ENCODE measurements around the gene SSR1. TPM values are rescaled to one million over a fixed set of nuclear protein-coding genes. Genes with fewer than 3 reads are reported as not detected.
"Not testable (repeated sequence)": the region's sequence is repeated elsewhere in the genome, so short reads cannot be mapped to it uniquely, and the experiment has no call there.

SSR1 gene
- polyA plus RNA-seq, 1 experiment = 173 TPM

DNA sequence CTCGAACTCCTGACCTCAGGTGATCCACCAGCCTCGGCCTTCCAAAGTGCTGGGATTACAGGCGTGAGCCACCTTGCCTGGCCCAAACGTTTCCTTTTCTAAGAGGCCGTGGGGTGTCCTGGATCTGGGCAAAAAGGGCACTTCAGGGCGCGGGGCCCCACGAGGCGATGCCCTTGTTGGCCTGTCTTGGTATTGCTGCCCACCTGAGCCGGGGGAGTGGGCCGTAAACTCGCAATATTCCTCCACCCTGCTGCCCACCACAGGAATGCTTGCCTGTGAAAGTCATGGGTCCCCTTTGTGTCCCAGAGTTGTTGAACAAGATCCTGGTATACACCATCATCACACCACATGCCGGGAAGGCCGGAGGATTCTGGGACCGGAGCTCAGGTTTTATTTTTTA is 49.0 kb downstream of the SSR1 start:
- Histone ChIP-seq H3K27me3 (ENCODE audit: control insufficient read depth, insufficient read depth, low read length) (no peaks in the 10 kb centered on the region), H3K36me3 (ENCODE audit: control insufficient read depth, insufficient read depth, low read length) (no peaks in the 10 kb centered on the region), H3K4me3 (ENCODE audit: low read depth, low read length) (no peak overlapping the region)
- DNase-seq (ENCODE audit: low read depth) = no peak
- TF ChIP-seq, protein P1, sequence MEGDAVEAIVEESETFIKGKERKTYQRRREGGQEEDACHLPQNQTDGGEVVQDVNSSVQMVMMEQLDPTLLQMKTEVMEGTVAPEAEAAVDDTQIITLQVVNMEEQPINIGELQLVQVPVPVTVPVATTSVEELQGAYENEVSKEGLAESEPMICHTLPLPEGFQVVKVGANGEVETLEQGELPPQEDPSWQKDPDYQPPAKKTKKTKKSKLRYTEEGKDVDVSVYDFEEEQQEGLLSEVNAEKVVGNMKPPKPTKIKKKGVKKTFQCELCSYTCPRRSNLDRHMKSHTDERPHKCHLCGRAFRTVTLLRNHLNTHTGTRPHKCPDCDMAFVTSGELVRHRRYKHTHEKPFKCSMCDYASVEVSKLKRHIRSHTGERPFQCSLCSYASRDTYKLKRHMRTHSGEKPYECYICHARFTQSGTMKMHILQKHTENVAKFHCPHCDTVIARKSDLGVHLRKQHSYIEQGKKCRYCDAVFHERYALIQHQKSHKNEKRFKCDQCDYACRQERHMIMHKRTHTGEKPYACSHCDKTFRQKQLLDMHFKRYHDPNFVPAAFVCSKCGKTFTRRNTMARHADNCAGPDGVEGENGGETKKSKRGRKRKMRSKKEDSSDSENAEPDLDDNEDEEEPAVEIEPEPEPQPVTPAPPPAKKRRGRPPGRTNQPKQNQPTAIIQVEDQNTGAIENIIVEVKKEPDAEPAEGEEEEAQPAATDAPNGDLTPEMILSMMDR (IDR thresholded peaks at IDR 0.05; ENCODE audit: insufficient read depth, low read depth, low read length) = no peak
- ChIA-PET POLR2A (no interaction called here), CTCF (interaction anchor here (2.5 to 3.5 kb wide), 2 partner anchors 12 to 539 kb away, joined by 8 to 20 read pairs; no protein-coding TSS in a partner anchor)

GRCh38 chr6:7263519-7263805 is 49.5 kb downstream of the SSR1 start:
- POLR2A ChIA-PET; H3K27me3 ChIP-seq (ENCODE audit: control insufficient read depth, insufficient read depth, low read length); DNase-seq (ENCODE audit: low read depth); H3K36me3 ChIP-seq (ENCODE audit: control insufficient read depth, insufficient read depth, low read length); H3K4me3 ChIP-seq (ENCODE audit: low read depth, low read length): not testable (repeated sequence)
- CTCF ChIA-PET = interaction anchor here (0.6 kb wide), 1 partner anchor 75 kb away, joined by 4 read pairs; no protein-coding TSS in a partner anchor

DNA sequence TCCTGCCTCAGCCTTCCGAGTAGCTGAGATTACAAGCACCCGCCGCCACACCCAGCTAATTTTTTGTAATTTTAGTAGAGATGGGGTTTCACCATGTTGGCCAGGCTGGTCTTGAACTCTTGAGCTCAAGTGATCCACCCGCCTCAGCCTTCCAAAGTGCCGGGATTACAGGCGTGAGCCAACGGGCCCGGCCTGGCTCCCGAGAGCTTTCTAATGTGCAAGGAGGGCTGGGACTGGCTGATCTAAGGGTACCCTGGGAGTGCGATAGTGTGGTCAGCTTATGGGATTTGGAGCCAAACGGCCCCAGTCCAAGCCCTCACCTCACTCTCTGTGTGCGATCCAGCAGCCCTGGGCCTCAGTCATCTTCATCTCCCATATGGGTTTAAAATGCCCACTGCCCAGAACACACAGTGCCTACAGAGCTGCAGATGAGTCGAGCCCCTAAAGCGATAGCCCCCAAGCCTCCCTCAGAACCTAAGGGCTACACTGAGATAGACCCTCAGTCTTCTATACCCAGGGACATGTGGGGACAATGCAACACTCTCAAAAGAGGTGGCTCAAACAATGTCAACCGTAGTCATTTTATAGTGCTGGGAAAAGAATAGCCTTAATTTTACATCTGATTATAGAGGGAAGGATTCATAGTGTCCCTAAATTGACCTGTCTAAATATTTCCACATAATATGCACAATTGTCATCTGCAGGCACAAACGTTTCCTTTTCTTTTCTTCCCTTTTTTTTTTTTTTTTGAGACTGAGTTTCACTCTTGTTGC is 50.1 kb downstream of the SSR1 start:
- ChIA-PET CTCF (interaction anchor here (0.6 to 2.2 kb wide), 3 partner anchors 12 to 538 kb away, joined by 3 to 9 read pairs (median 4); no protein-coding TSS in a partner anchor), POLR2A (no interaction called here)
- Histone ChIP-seq H3K4me3 (ENCODE audit: low read depth, low read length) (no peak overlapping the region), H3K36me3 (ENCODE audit: control insufficient read depth, insufficient read depth, low read length) (no peaks in the 10 kb centered on the region), H3K27me3 (ENCODE audit: control insufficient read depth, insufficient read depth, low read length) (no peaks in the 10 kb centered on the region)
- no peak for DNase-seq (ENCODE audit: low read depth)
- TF ChIP-seq, protein P1 (IDR thresholded peaks at IDR 0.05; ENCODE audit: insufficient read depth, low read depth, low read length) = no peak

- Histone ChIP-seq H3K4me3 (ENCODE audit: low read depth, low read length) (peak overlapping the region; percentile 65), H3K27me3 (ENCODE audit: control insufficient read depth, insufficient read depth, low read length) (no peaks in the 10 kb centered on the region), H3K36me3 (ENCODE audit: control insufficient read depth, insufficient read depth, low read length) (no peaks in the 10 kb centered on the region)
- POLR2A ChIA-PET = interaction anchor here (0.6 kb wide), 1 partner anchor 20 kb away, joined by 3 read pairs; no protein-coding TSS in a partner anchor
- CTCF ChIA-PET = interaction anchor here (0.7 to 2.2 kb wide), 3 partner anchors 13 to 537 kb away, joined by 3 to 9 read pairs (median 3); no protein-coding TSS in a partner anchor
- no peak for DNase-seq (ENCODE audit: low read depth)
- TF ChIP-seq, protein P1 (IDR thresholded peaks at IDR 0.05; ENCODE audit: insufficient read depth, low read depth, low read length) = no peak
These were observed 51.0 kb downstream of the SSR1 start for GRCh38 chr6:7261852-7262461.

GRCh38 chr6:7261032-7261841 is 51.8 kb downstream of the SSR1 start:
- H3K36me3 ChIP-seq (ENCODE audit: control insufficient read depth, insufficient read depth, low read length) = no peaks in the 10 kb centered on the region
- POLR2A ChIA-PET = interaction anchor here (0.6 kb wide), 1 partner anchor 19 kb away, joined by 3 read pairs; no protein-coding TSS in a partner anchor

More at GRCh38 chr6:7261032-7261841, 51.8 kb downstream of the SSR1 start:
- Histone ChIP-seq H3K4me3 (ENCODE audit: low read depth, low read length) (peak overlapping the region; percentile 65), H3K27me3 (ENCODE audit: control insufficient read depth, insufficient read depth, low read length) (no peaks in the 10 kb centered on the region)
- TF ChIP-seq, protein P1 (IDR thresholded peaks at IDR 0.05; ENCODE audit: insufficient read depth, low read depth, low read length) = no peak
- peak; percentile 47 for DNase-seq (ENCODE audit: low read depth)
- CTCF ChIA-PET = interaction anchor here (1.0 to 2.2 kb wide), 3 partner anchors 10 to 18 kb away, joined by 3 to 9 read pairs (median 4); no protein-coding TSS in a partner anchor
